B cell (primary cell): ENCODE measurements around the gene OTOGL. TPM values are rescaled to one million over a fixed set of nuclear protein-coding genes. Genes with fewer than 3 reads are reported as not detected.
"Not testable (repeated sequence)": the region's sequence is repeated elsewhere in the genome, so short reads cannot be mapped to it uniquely, and the experiment has no call there.

Source experiments
- ATAC-seq: fragments of 200-7000 bp; cut with Tn5 transposase; one replicate; pipeline ENCODE4 v1.10.0; 2021; ENCODE audit warnings: low read depth, mild to moderate bottlenecking, moderate number of reproducible peaks, moderate library complexity
- CTCF ChIA-PET: fragments of 350-600 bp; sonication (Branson Sonifier 250); formaldehyde crosslinking; loops from one replicate; lab custom pipeline; 2021; ENCODE audit warnings: antibody characterized with exemption, inconsistent platforms; lab: Charles Lee
- POLR2A ChIA-PET: fragments of 350-600 bp; sonication (Branson Sonifier 250); formaldehyde crosslinking; loops from one replicate; lab custom pipeline; 2021; ENCODE audit warnings: antibody characterized with exemption; lab: Charles Lee
- DNase-seq: peaks from one replicate; pipeline ENCODE4 v3.0.0; 2013
- H2AFZ ChIP-seq: 2 replicates; pipeline ENCODE4 v1.6.1; 2012; ENCODE audit warnings: mild to moderate bottlenecking, low read depth, low read length; ENCODE audit not compliant: insufficient read depth, poor library complexity, severe bottlenecking
- H3K27ac ChIP-seq, 2 donors: 1 replicate in 1 of 2; 2 replicates in 1 of 2; pipeline ENCODE4 v1.5.1; 2012 to 2013; ENCODE audit warnings: low read length in 2 of 2, mild to moderate bottlenecking in 2 of 2, moderate library complexity in 1 of 2
- H3K27me3 ChIP-seq, 4 experiments: fragments of 200-600 bp in 1 of 4; sonication (generic) in 1 of 4; replicated peaks in 1 of 4; 1 replicate in 2 of 4; 2 replicates in 2 of 4; pipeline versions ENCODE4 v1.6.1 to v1.7.0; 2013 to 2016; ENCODE audit warnings: low read length in 3 of 4, mild to moderate bottlenecking in 2 of 4, mixed read lengths in 1 of 4, moderate library complexity in 1 of 4; ENCODE audit not compliant: insufficient read depth in 4 of 4, control insufficient read depth in 3 of 4; ENCODE audit errors: control extremely low read depth in 1 of 4
- H3K36me3 ChIP-seq, 2 experiments: replicated peaks in 1 of 2; 1 replicate in 1 of 2; 2 replicates in 1 of 2; pipeline versions ENCODE4 v1.6.1 to v1.7.1; 2013; ENCODE audit warnings: low read length in 1 of 2; ENCODE audit not compliant: insufficient read depth in 2 of 2, control insufficient read depth in 1 of 2; ENCODE audit errors: control extremely low read depth in 1 of 2, extremely low read depth in 1 of 2
- H3K4me1 ChIP-seq, 2 donors: fragments of 200-600 bp in 1 of 2; sonication (generic) in 1 of 2; 1 replicate in 1 of 2; 2 replicates in 1 of 2; pipeline versions ENCODE4 v1.5.1 to v1.6.1; 2013 to 2017; ENCODE audit warnings: low read length in 2 of 2; ENCODE audit not compliant: control insufficient read depth in 2 of 2, insufficient read depth in 2 of 2
- H3K4me2 ChIP-seq: replicated peaks from 2 replicates; pipeline ENCODE3; 2012; ENCODE audit warnings: mild to moderate bottlenecking, low read depth, low read length; ENCODE audit not compliant: poor library complexity, severe bottlenecking
- H3K4me3 ChIP-seq, 5 experiments: fragments of 200-600 bp in 1 of 5; sonication (generic) in 1 of 5; 1 replicate in 3 of 5; 2 replicates in 2 of 5; pipeline versions ENCODE4 v1.5.1 to v1.7.0; 2011 to 2016; ENCODE audit warnings: low read length in 4 of 5, mild to moderate bottlenecking in 4 of 5, low read depth in 2 of 5, control low read depth in 1 of 5, moderate library complexity in 1 of 5; ENCODE audit not compliant: insufficient read depth in 1 of 5; ENCODE audit errors: control extremely low read depth in 1 of 5, extremely low read depth in 1 of 5
- H3K79me2 ChIP-seq: fragments of 200-600 bp; sonication (generic); one replicate; pipeline ENCODE4 v1.6.0; 2016; ENCODE audit warnings: low read length; ENCODE audit not compliant: control insufficient read depth, insufficient read depth
- H3K9ac ChIP-seq: fragments of 200-600 bp; sonication (generic); 2 replicates; pipeline ENCODE4 v1.6.1; 2017; ENCODE audit warnings: mild to moderate bottlenecking, low read length, moderate library complexity
- H3K9me3 ChIP-seq, 3 donors: one replicate each; pipeline versions ENCODE4 v1.6.1 to v1.7.1; 2013; ENCODE audit warnings: low read length in 2 of 3; ENCODE audit not compliant: control insufficient read depth in 2 of 3, insufficient read depth in 1 of 3; ENCODE audit errors: control extremely low read depth in 1 of 3
- H4K20me1 ChIP-seq: 2 replicates; pipeline ENCODE4 v1.6.0; 2012; ENCODE audit warnings: mild to moderate bottlenecking, low read length; ENCODE audit not compliant: insufficient read depth, control insufficient read depth, poor library complexity, severe bottlenecking
- H3K27ac Mint-ChIP-seq: one replicate; pipeline ENCODE4 v1.8.0; 2021; ENCODE audit warnings: mixed read lengths
- H3K27me3 Mint-ChIP-seq: one replicate; pipeline ENCODE4 v1.8.0; 2021; ENCODE audit warnings: mixed read lengths
- H3K4me1 Mint-ChIP-seq: one replicate; pipeline ENCODE4 v1.8.0; 2021; ENCODE audit warnings: mixed read lengths
- H3K4me3 Mint-ChIP-seq: one replicate; pipeline ENCODE4 v1.8.0; 2021; ENCODE audit warnings: mixed read lengths
- H3K9me3 Mint-ChIP-seq: one replicate; pipeline ENCODE4 v1.8.0; 2022; ENCODE audit warnings: mixed read lengths; ENCODE audit not compliant: insufficient read depth
- EZH2 ChIP-seq: IDR thresholded peaks from 2 replicates; pipeline ENCODE4 v1.6.1; 2012; ENCODE audit warnings: borderline replicate concordance, low read depth, mild to moderate bottlenecking, moderate library complexity, low read length; ENCODE audit not compliant: insufficient read depth, poor library complexity, severe bottlenecking
- WGBS: methylation state at CpG from one replicate; pipeline ENCODE4 v1.1.5; 2013; ENCODE audit warnings: missing lambda C conversion rate; ENCODE audit not compliant: insufficient coverage; 5-methylcytosine and 5-hydroxymethylcytosine counted together
- intact Hi-C: fragments of 100-400 bp; cut with micrococcal nuclease; formaldehyde crosslinking; loops from one replicate; pipeline ENCODE4 v1.10.0; 2022
- polyA plus RNA-seq: library from polyadenylated mRNA; depleted of rRNA; stranded (reverse); fragments of >200 nt; gene quantifications from 2 replicates; pipeline ENCODE4 v1.2.3, GENCODE V29; 2012
- total RNA-seq, 2 donors: library from RNA; stranded (reverse); fragments of 120-200 nt in 1 of 2; gene quantifications; 1 replicate in 1 of 2; 2 replicates in 1 of 2; pipeline versions ENCODE4 v1.2.3 to v1.2.4, GENCODE V29; 2013 to 2022
- TF ChIP-seq, protein P1 (sequence below): fragments of 200-600 bp; IDR thresholded peaks from one replicate; pipeline ENCODE4 v1.8.0; 2022; ENCODE audit warnings: antibody characterized with exemption, mild to moderate bottlenecking

OTOGL gene
- total and polyA plus RNA-seq, 2 donors (not counting 1 experiment from before 2014, with no cell fraction given), result not detected

DNA sequence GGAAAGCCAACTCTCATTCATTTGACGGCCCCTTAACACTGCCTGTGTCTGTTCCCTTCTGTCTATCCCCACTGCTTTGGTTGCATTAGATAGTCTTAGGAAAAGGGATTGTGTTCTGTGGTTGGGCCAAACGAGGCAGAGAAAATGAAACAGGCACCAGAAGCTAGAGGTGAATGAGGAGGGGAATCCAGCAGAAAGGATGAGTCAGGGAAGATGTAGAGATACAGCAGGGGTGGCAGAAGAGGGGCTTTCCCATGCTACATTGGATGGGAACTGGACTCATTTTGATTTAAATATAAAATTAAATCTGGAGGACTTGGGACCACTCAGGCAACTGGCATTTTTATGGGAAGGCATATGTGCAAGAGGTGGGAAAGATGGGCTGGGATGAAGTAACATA is 43.3 kb downstream of the OTOGL start:
- CTCF ChIA-PET, result no interaction called here
- POLR2A ChIA-PET, result no interaction called here
- Histone ChIP-seq H3K79me2 (no peaks in the 10 kb centered on the region), H3K36me3 (no peaks in the 10 kb centered on the region), H3K9ac (no peak overlapping the region), H3K9me3 (no peaks in the 10 kb centered on the region), H3K27ac (no peak overlapping the region), H3K4me2 (no peak overlapping the region), H3K27me3 (no peaks in the 10 kb centered on the region), H3K4me3 (no peak overlapping the region), H4K20me1 (no peaks in the 10 kb centered on the region), H2AFZ (no peak overlapping the region), H3K4me1 (no peaks in the 10 kb centered on the region)
- intact Hi-C loops, result no loop called here
- no peak overlapping the region for H3K4me3 Mint-ChIP-seq
- DNase-seq (no peak), ATAC-seq (no peak)
- no peaks in the 10 kb centered on the region for H3K9me3 Mint-ChIP-seq
- H3K27ac Mint-ChIP-seq, result no peak overlapping the region
- WGBS, result 57% methylated on average over 1 of the region's 2 CpGs
- no peaks in the 10 kb centered on the region for H3K27me3 Mint-ChIP-seq
- TF ChIP-seq, protein P1, sequence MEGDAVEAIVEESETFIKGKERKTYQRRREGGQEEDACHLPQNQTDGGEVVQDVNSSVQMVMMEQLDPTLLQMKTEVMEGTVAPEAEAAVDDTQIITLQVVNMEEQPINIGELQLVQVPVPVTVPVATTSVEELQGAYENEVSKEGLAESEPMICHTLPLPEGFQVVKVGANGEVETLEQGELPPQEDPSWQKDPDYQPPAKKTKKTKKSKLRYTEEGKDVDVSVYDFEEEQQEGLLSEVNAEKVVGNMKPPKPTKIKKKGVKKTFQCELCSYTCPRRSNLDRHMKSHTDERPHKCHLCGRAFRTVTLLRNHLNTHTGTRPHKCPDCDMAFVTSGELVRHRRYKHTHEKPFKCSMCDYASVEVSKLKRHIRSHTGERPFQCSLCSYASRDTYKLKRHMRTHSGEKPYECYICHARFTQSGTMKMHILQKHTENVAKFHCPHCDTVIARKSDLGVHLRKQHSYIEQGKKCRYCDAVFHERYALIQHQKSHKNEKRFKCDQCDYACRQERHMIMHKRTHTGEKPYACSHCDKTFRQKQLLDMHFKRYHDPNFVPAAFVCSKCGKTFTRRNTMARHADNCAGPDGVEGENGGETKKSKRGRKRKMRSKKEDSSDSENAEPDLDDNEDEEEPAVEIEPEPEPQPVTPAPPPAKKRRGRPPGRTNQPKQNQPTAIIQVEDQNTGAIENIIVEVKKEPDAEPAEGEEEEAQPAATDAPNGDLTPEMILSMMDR, result no peak
- no peak for TF ChIP-seq EZH2
- no peaks in the 10 kb centered on the region for H3K4me1 Mint-ChIP-seq

DNA sequence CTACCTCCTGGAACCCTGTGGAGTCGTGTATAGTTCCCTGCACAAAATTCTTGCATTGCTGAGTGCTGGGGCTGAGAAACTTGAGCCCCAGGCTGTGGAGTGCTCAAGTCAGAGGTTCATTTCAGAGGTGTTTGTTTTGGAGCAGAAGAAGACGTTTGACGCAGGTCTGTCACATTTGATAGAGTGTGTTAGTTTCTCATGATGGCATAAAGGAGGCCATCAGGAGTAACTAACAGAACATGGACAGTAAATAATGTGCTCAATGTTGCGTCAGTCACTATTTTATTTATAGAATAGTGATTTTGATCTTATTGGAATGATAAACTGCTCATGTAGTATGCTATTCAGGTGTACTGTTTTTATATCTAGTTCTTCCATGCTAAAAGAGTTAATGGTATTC is 44.2 kb downstream of the OTOGL start:
- H3K27me3 ChIP-seq, result no peaks in the 10 kb centered on the region
- no peak overlapping the region for H3K4me3 ChIP-seq
- H4K20me1 ChIP-seq, result no peaks in the 10 kb centered on the region
- no peaks in the 10 kb centered on the region for H3K79me2 ChIP-seq
- Mint-ChIP-seq H3K4me1 (no peaks in the 10 kb centered on the region), H3K27ac (no peak overlapping the region), H3K27me3 (no peaks in the 10 kb centered on the region), H3K9me3 (no peaks in the 10 kb centered on the region), H3K4me3 (no peak overlapping the region)
- H3K9ac ChIP-seq, result no peak overlapping the region
- H3K4me2 ChIP-seq, result no peak overlapping the region
- H2AFZ ChIP-seq, result no peak overlapping the region
- no peaks in the 10 kb centered on the region for H3K9me3 ChIP-seq
- WGBS, result 91% methylated on average over 3 of the region's 4 CpGs
- DNase-seq (no peak), ATAC-seq (no peak)
- no peak overlapping the region for H3K27ac ChIP-seq
- intact Hi-C loops, result no loop called here
- CTCF ChIA-PET, result no interaction called here
- POLR2A ChIA-PET, result no interaction called here
- H3K4me1 ChIP-seq, result no peaks in the 10 kb centered on the region
- TF ChIP-seq, protein P1, result no peak
- no peak for TF ChIP-seq EZH2
- H3K36me3 ChIP-seq, result no peaks in the 10 kb centered on the region

DNA sequence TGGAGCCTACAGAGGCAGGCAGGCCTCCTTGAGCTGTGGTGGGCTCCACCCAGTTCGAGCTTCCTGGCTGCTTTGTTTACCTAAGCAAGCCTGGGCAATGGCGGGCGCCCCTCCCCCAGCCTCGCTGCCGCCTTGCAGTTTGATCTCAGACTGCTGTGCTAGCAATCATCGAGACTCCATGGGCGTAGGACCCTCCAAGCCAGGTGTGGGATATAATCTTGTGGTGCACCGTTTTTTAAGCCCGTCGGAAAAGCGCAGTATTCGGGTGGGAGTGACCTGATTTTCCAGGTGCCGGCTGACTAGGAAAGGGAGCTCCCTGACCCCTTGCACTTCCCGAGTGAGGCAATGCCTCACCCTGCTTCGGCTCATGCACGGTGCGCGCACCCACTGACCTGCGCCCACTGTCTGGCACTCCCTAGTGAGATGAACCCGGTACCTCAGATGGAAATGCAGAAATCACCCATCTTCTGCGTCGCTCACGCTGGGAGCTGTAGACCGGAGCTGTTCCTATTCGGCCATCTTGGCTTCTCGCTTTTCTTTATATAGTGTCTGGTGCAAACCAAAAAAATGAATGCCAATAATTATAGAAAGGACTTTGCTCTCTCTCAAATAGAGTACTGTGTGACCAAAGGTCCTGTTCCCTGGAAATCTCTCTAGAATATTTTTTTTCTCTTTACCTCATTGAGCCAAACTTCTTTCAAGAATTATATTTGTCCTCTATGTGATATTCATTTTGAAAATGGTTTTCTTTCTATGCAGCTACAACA is 50.4 kb downstream of the OTOGL start:
- CTCF ChIA-PET, H3K4me3 Mint-ChIP-seq, H4K20me1 ChIP-seq, H3K9me3 Mint-ChIP-seq, intact Hi-C loops, H3K27ac ChIP-seq, H3K27me3 Mint-ChIP-seq, H3K36me3 ChIP-seq, H3K4me1 Mint-ChIP-seq, H3K4me3 ChIP-seq, H2AFZ ChIP-seq, DNase-seq, H3K27ac Mint-ChIP-seq, H3K9ac ChIP-seq, H3K27me3 ChIP-seq, ATAC-seq, H3K4me2 ChIP-seq, H3K9me3 ChIP-seq, H3K79me2 ChIP-seq, H3K4me1 ChIP-seq, POLR2A ChIA-PET: not testable (repeated sequence)
- WGBS, result 94% methylated on average over 7 of the region's 26 CpGs
